Astrocyte of the cerebellum (primary cell): ENCODE data around the gene PORCN.

Source experiments
- DNase-seq: peaks from one replicate; pipeline ENCODE4 v3.0.0-alpha.2; 2011; ENCODE audit warnings: low read depth
- H3K4me3 ChIP-seq: 2 replicates; pipeline ENCODE4 v1.5.1; 2011; ENCODE audit warnings: mild to moderate bottlenecking, low read depth, low read length, moderate library complexity
- CTCF ChIP-seq: IDR thresholded peaks from 2 replicates; pipeline ENCODE4 v1.5.1; 2012; ENCODE audit warnings: low read length, low read depth, moderate library complexity, mild to moderate bottlenecking; ENCODE audit errors: missing control alignments
- in situ Hi-C: cut with HindIII; loops from 2 replicates; pipeline ENCODE4 v1.10.0; 2017; ENCODE audit warnings: low sequenced_read_pairs

The PORCN gene

GRCh38 chrX:48560681-48561080 lies 51.9 kb downstream of the PORCN start:
- TF ChIP-seq CTCF: no peak
- DNase-seq: no peak
- no peak overlapping the region for H3K4me3 ChIP-seq
- in situ Hi-C loops: no loop called here

- DNase-seq: no peak
- no peak overlapping the region for H3K4me3 ChIP-seq
- no peak for TF ChIP-seq CTCF
- in situ Hi-C loops: no loop called here
Measured at GRCh38 chrX:48569958-48570357, 61.2 kb downstream of the PORCN start.
